Thyroid gland (tissue), 4 donors: ENCODE measurements around the gene EBF3.

ENCODE experiments used
- CTCF ChIP-seq, 6 experiments: fragments of 200-600 bp in 3 of 6; fragments of 450-650 bp in 3 of 6; sonication (generic) in 3 of 6; IDR thresholded peaks; one replicate each; pipeline ENCODE4 v1.5.1; 2016 to 2019; ENCODE audit warnings: antibody characterized with exemption in 6 of 6, mild to moderate bottlenecking in 2 of 6, inconsistent platforms in 1 of 6, moderate library complexity in 1 of 6
- POLR2A ChIP-seq, 2 donors: fragments of 450-650 bp; IDR thresholded peaks; one replicate each; pipeline ENCODE4 v1.6.1; 2017; ENCODE audit warnings: antibody characterized with exemption in 2 of 2, mild to moderate bottlenecking in 2 of 2, moderate library complexity in 1 of 2

GRCh38 chr10:129942391-129942790 lies 21.7 kb downstream of the EBF3 start:
- no peak for TF ChIP-seq CTCF (IDR thresholded peaks at IDR 0.05)
- TF ChIP-seq POLR2A (IDR thresholded peaks at IDR 0.05), result no peak
